HT1080 (cell line): ENCODE results near the gene ARID4B. TPM values are rescaled to one million over a fixed set of nuclear protein-coding genes. Genes with fewer than 3 reads are reported as not detected.
"Not testable (repeated sequence)": the region's sequence is repeated elsewhere in the genome, so short reads cannot be mapped to it uniquely, and the experiment has no call there.

Experiments used
- DNase-seq: peaks from one replicate; pipeline ENCODE4 v3.0.0-alpha.2; 2015; ENCODE audit warnings: low read depth
- total RNA-seq: library from RNA; depleted of rRNA; stranded (reverse); fragments of >200 nt; shearing (Covaris generic); gene quantifications from 2 replicates; pipeline ENCODE4 v1.2.3, GENCODE V29; 2014

The ARID4B gene
- total RNA-seq, 1 experiment from 2014 or later = 11.6 TPM

DNA sequence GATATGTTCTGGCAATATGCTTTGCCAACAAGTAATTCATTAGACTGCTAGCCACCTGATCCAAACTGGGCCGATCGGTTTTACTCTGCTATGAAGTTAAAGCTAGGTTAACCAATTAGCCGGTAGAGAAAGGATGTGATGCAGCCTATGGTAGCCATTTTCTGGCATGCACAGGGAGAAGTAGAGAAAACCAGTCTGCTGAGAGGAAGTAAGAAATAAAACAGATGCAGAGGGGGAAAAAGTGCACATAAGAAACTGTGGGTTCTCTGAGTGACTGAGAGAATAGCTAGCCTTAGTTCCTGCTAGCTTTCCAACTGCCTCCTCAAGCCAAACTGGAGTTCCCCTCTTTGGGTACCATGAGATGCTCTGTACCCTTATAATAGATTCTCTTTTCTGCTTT is 52.8 kb downstream of the ARID4B start:
- no peak for DNase-seq

DNA sequence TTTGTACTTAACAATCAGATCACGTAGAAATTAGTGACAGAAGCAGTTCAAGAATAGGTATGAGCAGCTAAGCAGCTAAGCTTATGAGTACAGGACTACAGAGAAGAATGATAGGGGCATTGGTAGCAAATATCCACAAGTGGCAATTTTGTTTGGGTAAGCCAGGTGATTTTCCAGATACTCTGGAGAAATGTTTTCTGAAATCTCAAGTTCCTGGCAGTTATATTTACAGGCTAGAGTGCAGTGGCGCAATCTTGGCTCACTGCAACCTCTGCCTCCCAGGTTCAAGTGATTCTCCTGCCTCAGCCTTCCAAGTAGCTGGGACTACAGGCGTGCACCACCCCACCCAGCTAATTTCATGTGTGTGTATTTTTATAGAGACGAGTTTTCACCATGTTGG is 55.1 kb downstream of the ARID4B start:
- no peak for DNase-seq

DNA sequence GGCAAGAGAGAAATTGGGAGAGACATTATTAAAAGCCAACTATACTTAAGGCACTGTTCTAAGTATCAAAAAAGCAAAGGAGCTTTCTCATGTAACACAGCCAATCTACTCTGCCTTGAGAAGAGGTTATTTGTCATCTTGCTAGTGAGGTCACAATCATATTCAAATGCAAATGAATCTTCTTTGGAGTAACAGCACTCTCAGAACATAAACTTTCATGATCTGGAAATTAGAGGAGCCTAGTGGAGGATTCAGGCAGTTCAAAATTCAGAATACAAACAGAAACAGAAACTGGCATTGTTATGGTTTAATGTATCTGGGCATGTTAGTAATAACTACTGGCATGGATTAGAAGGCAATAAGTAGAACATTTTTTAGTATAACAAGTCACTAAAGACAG is 57.4 kb downstream of the ARID4B start:
- peak; percentile 7 for DNase-seq

DNA sequence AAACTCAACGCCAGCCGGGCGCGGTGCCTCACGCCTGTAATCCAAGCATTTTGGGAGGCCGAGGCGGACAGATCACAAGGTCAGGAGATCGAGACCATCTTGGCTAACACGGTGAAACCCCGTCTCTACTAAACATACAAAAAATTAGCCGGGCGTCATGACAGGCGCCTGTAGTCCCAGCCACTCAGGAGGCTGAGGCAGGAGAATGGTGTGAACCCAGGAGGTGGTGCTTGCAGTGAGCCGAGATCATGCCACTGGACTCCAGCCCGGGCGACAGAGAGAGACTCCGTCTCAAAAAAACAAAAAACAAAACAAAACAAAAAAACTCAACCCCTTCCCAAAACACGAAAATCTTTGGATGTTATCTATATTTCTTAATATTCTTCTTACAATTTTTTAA is 58.0 kb downstream of the ARID4B start:
- not testable (repeated sequence) for DNase-seq

DNA sequence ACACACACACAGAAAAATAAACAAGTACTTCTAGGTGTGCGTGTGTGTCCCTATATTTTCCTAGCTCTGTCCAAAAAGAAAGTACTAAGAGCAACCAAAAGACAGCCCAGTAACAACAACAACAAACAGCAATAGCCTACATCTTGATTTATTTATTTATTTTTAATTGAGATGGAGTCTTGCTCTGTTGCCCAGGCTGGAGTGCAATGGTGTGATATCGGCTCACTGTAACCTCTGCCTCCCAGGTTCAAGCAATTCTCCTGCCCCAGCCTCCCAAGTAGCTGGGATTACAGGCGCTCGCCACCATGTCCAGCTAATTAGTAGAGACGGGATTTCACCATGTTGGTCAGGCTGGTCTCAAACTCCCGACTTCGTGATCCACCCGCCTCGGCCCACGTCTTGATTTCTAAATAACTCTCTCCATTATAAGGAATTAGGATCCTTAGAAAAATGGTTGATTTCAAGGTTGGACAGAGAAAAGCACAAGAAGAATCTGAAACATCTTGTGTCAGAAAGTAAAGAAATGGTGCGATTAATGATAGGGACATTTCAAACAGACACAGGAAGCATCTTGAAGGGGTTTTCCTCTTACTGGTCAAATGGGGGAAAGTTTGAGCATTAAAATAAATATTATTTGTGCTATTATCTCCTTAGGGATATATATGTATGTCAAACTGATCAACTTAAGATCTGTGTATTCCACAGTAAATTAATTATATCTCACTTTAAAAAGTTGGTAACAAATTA is 59.4 kb downstream of the ARID4B start:
- DNase-seq = no peak

DNA sequence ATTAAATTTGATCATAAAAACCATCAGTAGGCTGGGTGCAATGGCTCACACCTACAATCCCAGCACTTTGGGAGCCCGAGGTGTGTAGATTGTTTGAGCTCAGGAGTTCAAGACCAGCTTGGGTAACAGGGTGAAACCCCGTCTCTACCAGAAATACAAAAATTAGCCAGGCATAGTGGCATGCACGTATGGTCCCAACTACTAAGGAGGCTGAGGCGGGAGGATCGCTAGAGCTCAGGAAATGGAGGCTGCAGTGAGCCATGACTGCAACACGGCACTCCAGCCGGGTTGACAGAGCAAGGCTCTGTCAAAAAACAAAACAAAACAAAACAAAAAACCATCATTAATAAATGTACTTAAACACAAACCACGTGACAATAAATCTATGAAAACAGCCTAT is 61.0 kb downstream of the ARID4B start:
- no peak for DNase-seq

DNA sequence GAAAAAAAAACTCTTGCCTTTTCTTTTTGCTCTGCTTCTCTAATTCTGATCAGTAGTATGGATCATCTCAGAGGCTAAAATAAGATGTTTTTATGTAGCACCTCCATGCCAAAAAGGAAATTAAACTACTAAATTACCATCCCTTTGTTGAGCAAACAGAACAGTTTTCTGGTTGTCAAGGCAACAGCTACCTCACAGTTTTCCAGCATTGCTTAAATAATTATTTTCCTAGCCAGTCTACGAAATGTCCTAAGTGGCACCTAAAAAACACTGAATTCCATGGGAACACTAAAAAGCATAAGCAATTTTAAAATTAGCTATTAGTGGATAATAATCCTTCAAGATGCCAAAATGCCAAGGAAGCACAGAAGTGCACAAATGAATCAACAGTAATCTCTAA is 61.7 kb downstream of the ARID4B start:
- no peak for DNase-seq

DNA sequence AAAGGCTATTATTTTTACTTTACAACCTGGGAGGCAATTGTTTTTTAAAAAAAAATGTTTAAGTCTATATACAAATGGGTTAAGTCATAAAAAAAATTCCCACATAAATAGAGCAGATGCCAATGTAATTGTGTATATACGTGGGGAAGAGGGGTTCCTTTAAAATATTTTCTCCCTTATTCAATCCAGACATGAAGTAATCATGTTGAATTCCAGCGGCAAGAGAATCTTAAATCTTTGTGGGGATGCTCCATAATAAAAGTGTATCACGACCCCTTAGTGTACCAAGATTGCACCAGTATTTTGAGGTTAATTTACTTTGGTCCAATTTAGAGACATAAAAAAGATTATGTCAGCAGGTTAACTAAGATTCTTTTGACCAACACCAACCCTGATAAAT is 62.1 kb downstream of the ARID4B start:
- DNase-seq = no peak

DNA sequence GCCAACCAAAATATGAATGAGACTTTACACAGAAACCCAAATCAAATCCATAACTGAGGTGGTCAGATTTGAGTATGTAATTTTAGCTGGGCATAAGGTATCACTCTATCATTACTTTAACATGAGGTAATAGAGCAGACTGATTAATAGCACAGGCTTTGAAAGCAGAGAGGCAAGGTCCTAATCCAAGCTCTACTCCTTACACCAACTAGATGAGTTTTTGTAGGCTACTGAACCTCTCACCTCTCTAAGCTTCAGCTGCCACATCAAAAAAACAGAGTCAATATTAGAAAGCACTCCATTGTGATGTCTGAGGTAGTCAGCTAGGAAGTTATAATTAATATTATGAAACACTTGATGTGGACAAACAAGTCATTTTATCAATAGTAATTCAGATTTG is 63.7 kb downstream of the ARID4B start:
- DNase-seq = no peak

DNA sequence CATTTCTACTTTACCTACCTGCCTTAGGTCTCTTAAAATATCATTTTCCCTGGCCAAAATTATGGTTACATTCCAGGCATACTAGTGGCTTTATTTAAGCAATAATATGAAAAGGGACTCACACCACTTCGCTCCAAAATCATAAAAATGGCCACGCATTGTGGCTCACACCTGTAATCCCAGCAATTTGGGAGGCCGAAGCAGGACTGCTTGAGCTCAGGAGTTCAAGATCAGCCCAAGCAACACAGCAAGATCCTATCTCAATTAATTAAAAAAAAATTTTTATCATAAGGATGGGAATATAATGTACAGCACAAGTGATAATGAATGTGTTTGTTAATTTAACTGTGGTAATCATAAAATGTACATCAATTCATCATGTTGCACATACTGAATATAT is 65.4 kb downstream of the ARID4B start:
- no peak for DNase-seq

DNA sequence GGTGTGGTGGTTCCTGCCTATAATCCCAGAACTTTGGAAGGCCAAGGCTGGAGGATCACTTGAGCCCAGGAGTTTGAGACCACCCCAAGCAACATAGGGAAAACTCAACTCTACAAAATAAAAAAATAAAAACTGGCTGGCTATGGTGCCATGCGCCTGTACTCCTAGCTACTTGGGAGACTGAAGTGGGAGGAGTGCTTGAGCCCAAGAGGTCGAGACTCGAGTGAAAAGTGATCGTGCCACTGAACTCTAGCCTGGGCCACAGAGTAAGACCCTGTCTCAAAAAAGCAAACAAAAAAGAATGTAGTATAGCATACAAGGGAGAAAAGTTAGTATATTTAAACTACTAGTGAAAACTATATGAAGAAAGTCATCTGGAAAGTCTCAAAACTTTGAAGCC is 66.7 kb downstream of the ARID4B start:
- no peak for DNase-seq

DNA sequence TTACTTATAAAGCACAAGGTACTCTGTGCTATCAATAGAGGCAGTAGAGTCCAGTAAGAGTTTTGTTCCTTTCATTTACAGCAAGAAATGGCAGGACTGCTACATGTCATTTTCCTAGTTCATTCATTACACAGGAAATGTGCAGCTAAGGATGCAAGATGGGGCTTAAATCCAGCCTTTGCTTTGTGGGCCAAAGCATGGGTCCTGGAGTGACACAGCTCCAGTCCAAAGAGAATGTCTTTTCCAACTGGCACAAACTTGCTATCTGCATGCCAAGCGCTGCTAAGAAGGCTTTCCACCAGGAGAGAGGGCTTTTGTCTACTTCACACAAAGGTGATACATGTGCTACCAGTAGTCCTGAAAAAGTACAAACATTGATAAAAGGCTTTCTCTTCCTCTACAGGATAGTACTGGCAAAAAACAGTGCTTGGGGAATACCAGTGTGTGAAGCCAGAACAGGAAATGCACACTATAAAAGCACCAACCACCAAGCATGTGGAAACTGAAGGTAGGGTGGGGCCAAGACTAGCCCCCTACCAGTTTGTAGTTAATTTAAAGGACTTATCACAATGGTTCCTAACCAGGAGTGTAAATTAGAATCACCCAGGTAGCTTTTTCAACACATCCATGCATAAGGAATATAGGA is 68.7 kb downstream of the ARID4B start:
- DNase-seq = no peak

DNA sequence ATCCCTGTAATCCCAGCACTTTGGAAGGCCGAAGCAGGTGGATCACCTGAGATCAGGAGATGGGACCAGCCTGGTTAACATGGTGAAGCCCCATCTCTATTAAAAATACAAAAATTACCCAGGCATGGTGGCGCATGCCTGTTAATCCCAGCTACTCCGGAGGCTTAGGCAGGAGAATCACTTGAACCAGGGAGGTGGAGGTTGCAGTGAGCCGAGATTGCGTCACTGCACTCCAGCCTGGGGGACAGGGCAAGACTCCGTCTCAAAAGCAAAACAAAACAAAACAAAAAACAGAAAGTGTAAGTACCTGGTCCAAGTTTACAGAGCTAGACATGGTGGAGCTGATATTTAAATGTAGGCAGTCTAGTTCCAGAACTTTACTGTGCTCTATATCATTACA is 69.9 kb downstream of the ARID4B start:
- not testable (repeated sequence) for DNase-seq

DNA sequence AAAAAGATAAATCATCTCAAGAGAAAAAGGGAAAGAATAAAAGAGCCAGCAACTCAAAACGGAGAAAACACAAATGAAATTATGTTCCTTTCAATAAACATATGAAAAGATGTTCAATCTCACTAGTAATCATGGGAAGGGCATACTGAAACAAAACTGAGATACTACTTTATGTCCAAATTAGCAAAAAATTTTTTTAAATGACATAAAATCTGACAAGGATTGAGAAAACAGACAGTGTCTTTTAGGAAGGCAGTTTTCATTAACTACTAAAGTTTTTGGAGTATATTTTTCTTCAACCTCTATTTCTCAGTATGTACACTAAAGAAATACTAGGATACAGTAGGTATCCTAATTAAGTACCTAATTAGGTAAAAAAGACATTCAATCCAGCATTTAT is 73.3 kb downstream of the ARID4B start:
- no peak for DNase-seq

DNA sequence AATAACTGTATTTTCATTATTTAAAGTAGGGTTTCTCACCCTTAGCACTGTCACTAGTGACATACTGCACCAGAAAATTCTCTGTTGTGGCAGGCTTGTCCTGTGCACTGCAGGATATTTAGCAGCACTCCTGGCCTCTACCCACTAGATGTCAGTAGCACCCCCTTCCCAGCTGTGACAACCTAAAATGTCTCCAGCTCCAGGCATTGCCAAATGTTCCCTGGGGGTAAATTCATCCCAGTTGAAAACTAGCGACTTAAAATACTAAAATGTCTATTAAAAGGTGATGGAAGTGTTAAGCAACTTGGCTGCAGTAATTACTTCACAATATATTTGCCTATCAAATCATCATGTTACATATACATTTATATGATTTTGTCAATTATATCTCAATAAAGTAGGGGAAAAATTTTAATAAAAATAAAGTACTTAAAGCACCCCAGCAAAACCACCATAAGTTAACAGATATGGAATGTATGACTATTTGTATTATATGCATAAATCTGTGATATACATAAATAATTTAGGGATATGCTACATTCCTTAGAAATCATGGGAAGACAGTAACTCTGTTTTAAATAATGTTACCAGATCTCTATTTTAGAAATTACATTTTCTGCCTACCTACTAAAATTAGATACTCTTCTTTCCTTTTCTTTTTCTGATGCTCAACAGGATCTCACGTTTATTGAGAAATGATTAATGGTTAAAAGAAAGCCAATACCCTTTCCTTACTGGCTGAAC is 74.6 kb downstream of the ARID4B start:
- DNase-seq = peak; percentile 56

DNA sequence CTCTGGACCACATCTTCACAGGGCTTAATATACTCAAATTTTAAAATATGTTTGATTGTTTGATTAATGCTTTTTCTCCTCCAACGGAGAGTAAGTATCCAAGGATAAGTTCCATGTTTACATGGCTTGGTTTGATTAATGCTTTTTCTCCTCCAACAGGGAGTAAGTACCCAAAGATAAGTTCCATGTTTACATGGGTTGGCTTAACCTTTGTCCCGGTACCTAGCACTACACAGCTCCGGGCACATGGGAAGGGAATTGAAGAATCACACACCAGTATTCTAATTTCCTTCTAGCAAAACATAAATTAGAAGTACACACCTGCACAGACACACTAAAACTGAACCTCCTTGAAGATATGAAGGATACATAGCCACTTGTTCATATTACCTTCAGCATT is 77.5 kb downstream of the ARID4B start:
- DNase-seq = no peak

DNA sequence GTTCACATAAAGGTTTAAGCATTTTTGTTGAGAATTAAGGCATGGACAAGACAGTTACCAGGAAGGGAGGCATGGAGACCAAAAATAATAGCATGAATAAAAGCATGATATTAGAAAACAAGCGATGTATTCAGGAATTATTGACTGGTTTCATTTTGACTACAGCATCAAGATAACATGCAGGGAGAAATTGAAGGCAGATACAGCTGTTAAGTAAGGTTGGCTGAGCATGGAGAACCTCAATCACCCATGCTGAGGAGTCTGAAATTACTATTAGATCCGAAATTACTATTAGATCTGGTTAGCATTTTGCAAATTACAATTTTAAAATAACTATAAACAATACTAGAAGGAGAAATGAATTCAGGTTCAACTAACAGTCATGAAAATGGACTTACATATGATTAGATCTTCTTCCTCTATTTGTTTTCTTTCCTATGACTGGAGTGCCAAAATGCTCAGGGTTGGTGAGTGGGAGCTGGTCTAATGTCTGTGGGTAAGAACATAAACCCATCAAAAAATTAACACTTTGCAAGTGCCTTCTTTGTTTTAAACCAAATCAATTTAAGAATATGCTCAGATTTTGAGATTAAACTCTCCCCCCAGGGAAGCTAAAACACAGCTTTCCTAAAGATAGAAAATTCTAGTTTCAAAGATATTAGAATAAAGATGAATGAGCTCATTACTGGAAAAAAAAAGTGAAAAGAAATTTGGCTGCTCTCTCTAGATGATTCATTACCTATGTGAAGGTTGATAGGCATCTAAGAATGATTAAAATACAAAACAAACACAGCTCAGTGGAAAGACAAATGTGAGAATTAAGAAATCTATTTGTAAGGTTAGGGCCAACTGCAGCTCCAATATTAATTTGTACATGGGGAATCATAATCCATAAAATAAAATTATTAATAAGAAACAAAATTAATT is 81.7 kb downstream of the ARID4B start:
- no peak for DNase-seq

DNA sequence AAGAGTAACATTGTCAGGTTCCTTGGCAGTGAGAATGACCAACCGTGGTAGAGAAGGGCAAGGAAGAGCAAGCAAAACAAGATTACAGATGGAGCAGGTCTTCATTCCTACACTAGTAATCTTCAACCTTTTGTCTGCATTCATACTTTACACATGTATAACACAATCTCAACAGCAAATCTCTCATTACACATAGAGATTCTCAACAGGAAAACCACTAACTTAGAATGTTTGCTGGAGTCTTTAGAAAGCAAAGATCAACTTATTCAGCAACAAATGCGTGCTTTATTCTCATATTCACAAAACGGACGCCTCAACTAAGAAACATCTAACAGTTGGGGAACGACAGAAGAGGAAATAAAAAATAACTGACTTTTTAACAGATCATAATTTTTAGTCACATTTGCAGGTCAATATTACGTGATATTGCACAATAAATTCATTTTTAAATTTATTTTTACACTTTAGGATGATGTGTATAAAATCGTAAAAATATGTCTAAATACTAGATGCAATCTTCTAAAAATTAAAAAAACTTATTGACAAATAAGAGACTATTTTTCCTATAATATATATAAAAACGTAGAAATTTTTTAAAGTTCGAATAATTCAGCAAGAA is 82.9 kb downstream of the ARID4B start:
- DNase-seq = no peak

DNA sequence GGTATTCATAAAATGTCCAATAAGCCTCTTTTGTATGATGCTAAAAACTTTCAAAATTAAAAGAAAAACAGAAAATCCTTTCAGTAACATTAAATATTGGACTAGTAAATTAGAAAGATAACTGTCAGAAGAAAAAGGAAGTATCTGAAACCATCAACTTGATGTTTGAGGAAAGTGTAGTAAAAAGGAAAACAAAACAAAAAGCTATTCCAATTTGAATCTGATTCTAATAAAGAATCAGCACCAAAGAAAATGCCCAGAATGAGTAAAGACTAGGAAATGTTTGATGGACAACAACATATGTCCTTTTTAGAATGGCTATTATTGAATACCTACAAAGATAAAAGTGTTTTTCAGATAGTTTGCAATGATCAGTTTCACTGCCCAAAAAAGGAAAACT is 87.0 kb downstream of the ARID4B start:
- no peak for DNase-seq

DNA sequence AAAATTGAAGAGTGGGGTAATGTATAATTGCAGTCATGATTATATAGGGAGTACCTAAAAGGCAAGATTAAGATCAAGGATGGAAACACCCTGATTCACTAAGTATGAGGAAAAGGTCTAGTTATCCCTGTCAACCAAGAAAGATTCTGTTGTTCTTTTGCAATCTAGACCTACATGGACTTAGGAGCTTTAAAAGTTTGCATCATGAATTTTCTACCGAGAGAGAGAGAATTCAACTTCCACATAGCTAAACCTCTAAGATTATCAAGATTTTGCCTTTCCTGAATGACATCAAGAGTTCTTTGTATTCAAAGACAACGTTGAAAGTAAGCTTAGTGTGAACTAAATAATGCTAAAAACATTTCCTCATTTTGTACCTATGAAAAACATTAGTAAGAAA is 88.1 kb downstream of the ARID4B start:
- no peak for DNase-seq

DNA sequence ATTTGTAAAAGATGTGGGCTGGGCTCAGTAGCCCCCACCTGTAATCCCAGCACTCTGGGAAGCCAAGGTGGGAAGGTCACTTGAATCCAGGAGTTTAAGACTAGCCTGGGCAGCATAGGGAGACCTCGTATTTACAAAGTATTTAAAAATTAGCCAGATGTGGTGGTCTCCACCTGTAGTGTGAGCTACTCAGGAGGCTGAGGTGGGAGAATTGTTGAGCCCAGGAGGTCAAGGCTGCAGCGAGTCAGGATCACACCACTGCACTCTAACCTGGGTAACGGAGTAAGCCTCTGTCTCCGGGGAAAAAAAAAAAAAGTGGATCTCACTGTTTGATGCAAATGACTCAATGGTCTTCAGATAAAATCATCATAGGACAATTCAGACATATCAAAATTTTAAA is 89.4 kb downstream of the ARID4B start:
- DNase-seq = no peak
